HCT116 (cell line): ENCODE measurements around the gene PRKCA. TPM values are rescaled to one million over a fixed set of nuclear protein-coding genes. Genes with fewer than 3 reads are reported as not detected.
"Not testable (repeated sequence)": the region's sequence is repeated elsewhere in the genome, so short reads cannot be mapped to it uniquely, and the experiment has no call there.

Experiments
- ATAC-seq: fragments of 200-7000 bp; cut with Tn5 transposase; 2 replicates; pipeline ENCODE4 v1.9.1; 2020; ENCODE audit warnings: mild to moderate bottlenecking, moderate library complexity
- BruUV-seq: library from RNA; stranded (reverse); fragments of 400-500 nt; replicated peaks from 2 replicates; lab custom pipeline; 2021; lab: Mats Ljungman, UMichigan
- CTCF ChIA-PET: fragments of 300-600 bp; sonication (Branson Sonifier 250); formaldehyde crosslinking; loops from one replicate; lab custom pipeline; 2021; ENCODE audit warnings: antibody characterized with exemption; lab: Charles Lee
- POLR2A ChIA-PET: fragments of 300-600, 350-600 bp; sonication (Branson Sonifier 250); formaldehyde crosslinking; loops from one replicate; lab custom pipeline; 2021; ENCODE audit warnings: antibody characterized with exemption; lab: Charles Lee
- RAD21 ChIA-PET, 2 experiments: fragments of 300-600 bp; sonication (Branson Sonifier 250); formaldehyde crosslinking; loops; one replicate each; lab custom pipeline; 2023; ENCODE audit warnings: low total read pairs in 2 of 2; ENCODE audit not compliant: uncharacterized antibody in 2 of 2, unreplicated experiment in 2 of 2, low non-redundant PET in 1 of 2; lab: Charles Lee
- DNase-seq: peaks from one replicate; pipeline ENCODE4 v3.0.0-alpha.2; 2010; ENCODE audit warnings: low read depth, low spot score
- H2AFZ ChIP-seq: fragments of 200-600 bp; shearing (Covaris generic), sonication (generic); 2 replicates; pipeline ENCODE4 v1.6.1; 2017; ENCODE audit warnings: low read depth, mixed run types, mixed read lengths, antibody characterized with exemption, low read length; ENCODE audit not compliant: poor library complexity, severe bottlenecking
- H3K27ac ChIP-seq: 2 replicates; pipeline ENCODE4 v1.5.1; 2012; ENCODE audit warnings: low read depth, low read length
- H3K27me3 ChIP-seq: fragments of 200-600 bp; sonication (generic); 2 replicates; pipeline ENCODE4 v1.6.1; 2016; ENCODE audit warnings: mixed run types, low read length, mixed read lengths; ENCODE audit not compliant: insufficient read depth
- H3K36me3 ChIP-seq, 2 experiments: fragments of 200-500 bp in 1 of 2; fragments of 200-600 bp in 1 of 2; sonication (Bioruptor generic) in 1 of 2; sonication (generic) in 1 of 2; 2 replicates each; pipeline versions ENCODE4 v1.5.1 to v1.6.1; 2014 to 2016; ENCODE audit warnings: low read length in 2 of 2, inconsistent platforms in 1 of 2, mixed read lengths in 1 of 2, mixed run types in 1 of 2; ENCODE audit not compliant: insufficient read depth in 2 of 2, control insufficient read depth in 1 of 2
- H3K4me1 ChIP-seq, 2 experiments: fragments of 200-600 bp in 1 of 2; sonication (generic) in 1 of 2; 2 replicates each; pipeline versions ENCODE4 v1.5.1 to v1.6.1; 2012 to 2017; ENCODE audit warnings: low read length in 2 of 2, inconsistent platforms in 1 of 2, mild to moderate bottlenecking in 1 of 2, mixed read lengths in 1 of 2, mixed run types in 1 of 2, moderate library complexity in 1 of 2; ENCODE audit not compliant: insufficient read depth in 2 of 2, control insufficient read depth in 1 of 2
- H3K4me2 ChIP-seq: fragments of 200-600 bp; sonication (generic); 2 replicates; pipeline ENCODE4 v1.6.1; 2017; ENCODE audit warnings: mixed run types, low read length, mixed read lengths
- H3K4me3 ChIP-seq, 2 experiments: fragments of 200-600 bp in 1 of 2; sonication (generic) in 1 of 2; replicated peaks in 1 of 2; 2 replicates each; pipeline ENCODE4 v1.5.1; 2011 to 2016; ENCODE audit warnings: low read length in 2 of 2, control low read depth in 1 of 2, low read depth in 1 of 2, mild to moderate bottlenecking in 1 of 2, mixed read lengths in 1 of 2, mixed run types in 1 of 2
- H3K79me2 ChIP-seq: fragments of 200-600 bp; sonication (generic); 2 replicates; pipeline ENCODE4 v1.6.1; 2017; ENCODE audit warnings: mild to moderate bottlenecking, mixed run types, low read length, moderate library complexity, mixed read lengths; ENCODE audit not compliant: insufficient read depth
- H3K9ac ChIP-seq: fragments of 200-600 bp; sonication (generic); 2 replicates; pipeline ENCODE4 v1.6.1; 2016; ENCODE audit warnings: low read length, mixed read lengths
- H3K9me2 ChIP-seq: fragments of 200-600 bp; sonication (generic), shearing (Covaris generic); 2 replicates; pipeline ENCODE4 v1.6.1; 2017; ENCODE audit warnings: mixed run types, mild to moderate bottlenecking, moderate library complexity; ENCODE audit not compliant: insufficient read depth
- H3K9me3 ChIP-seq, 2 experiments: fragments of 200-500 bp in 1 of 2; fragments of 200-600 bp in 1 of 2; sonication (Bioruptor generic) in 1 of 2; sonication (generic) in 1 of 2; 2 replicates each; pipeline ENCODE4 v1.6.1; 2014 to 2017; ENCODE audit warnings: low read length in 2 of 2, mixed read lengths in 2 of 2, inconsistent platforms in 1 of 2, low read depth in 1 of 2, mild to moderate bottlenecking in 1 of 2, mixed run types in 1 of 2, moderate library complexity in 1 of 2; ENCODE audit not compliant: control insufficient read depth in 1 of 2, insufficient read depth in 1 of 2
- H4K20me1 ChIP-seq: fragments of 200-600 bp; sonication (generic), shearing (Covaris generic); 2 replicates; pipeline ENCODE4 v1.6.1; 2017; ENCODE audit warnings: mixed run types, mild to moderate bottlenecking, moderate library complexity; ENCODE audit not compliant: insufficient read depth
- CEBPB ChIP-seq: IDR thresholded peaks from 2 replicates; pipeline ENCODE4 v1.6.1; 2012; ENCODE audit warnings: low read depth
- ELF1 ChIP-seq: IDR thresholded peaks from 2 replicates; pipeline ENCODE4 v1.6.1; 2012; ENCODE audit warnings: low read depth, borderline replicate concordance
- EZH2 ChIP-seq: fragments of 200-600 bp; sonication (generic); IDR thresholded peaks from 2 replicates; pipeline ENCODE4 v1.6.1; 2017; ENCODE audit warnings: antibody characterized with exemption, mixed run types
- MAX ChIP-seq: IDR thresholded peaks from 2 replicates; pipeline ENCODE4 v1.6.1; 2012
- POLR2AphosphoS5 ChIP-seq: IDR thresholded peaks from 2 replicates; pipeline ENCODE4 v1.6.1; 2011; ENCODE audit warnings: mild to moderate bottlenecking, low read depth, low read length, moderate library complexity
- SIN3A ChIP-seq: IDR thresholded peaks from 2 replicates; pipeline ENCODE4 v1.6.1; 2012; ENCODE audit warnings: low read depth
- SRF ChIP-seq: IDR thresholded peaks from 2 replicates; pipeline ENCODE4 v1.6.1; 2012; ENCODE audit warnings: low read depth
- YY1 ChIP-seq: IDR thresholded peaks from 2 replicates; pipeline ENCODE4 v1.6.1; 2011; ENCODE audit warnings: low read length, low read depth, moderate library complexity, mild to moderate bottlenecking; ENCODE audit not compliant: insufficient replicate concordance; ENCODE audit errors: extremely low read depth
- ZFX ChIP-seq: fragments of 450-650 bp; IDR thresholded peaks from 2 replicates; pipeline ENCODE4 v1.6.1; 2017
- ZNF274 ChIP-seq: fragments of 200-500 bp; sonication (Bioruptor generic); IDR thresholded peaks from 2 replicates; pipeline ENCODE4 v1.6.1; 2014; ENCODE audit warnings: mild to moderate bottlenecking, low read depth, low read length, inconsistent platforms
- intact Hi-C: fragments of 100-400 bp; cut with micrococcal nuclease; formaldehyde crosslinking; loops from 2 replicates; pipeline ENCODE4 v1.10.0; 2022
- total RNA-seq: library from RNA; stranded (reverse); gene quantifications from one replicate; pipeline ENCODE4 v1.2.1, GENCODE V29; 2021; ENCODE audit not compliant: unreplicated experiment
- TF ChIP-seq, protein P1 (sequence below): IDR thresholded peaks from 2 replicates; pipeline ENCODE4 v1.6.1; 2012; ENCODE audit warnings: low read depth
- TF ChIP-seq, protein P2 (sequence below): IDR thresholded peaks from 2 replicates; pipeline ENCODE4 v1.6.1; 2011; ENCODE audit warnings: mild to moderate bottlenecking, low read length, moderate library complexity; ENCODE audit not compliant: insufficient replicate concordance; ENCODE audit errors: extremely low read depth

The PRKCA gene
- total RNA-seq, 1 experiment from 2014 or later = 18.8 TPM

- intact Hi-C loops = no loop called here
- TF ChIP-seq, protein P1, sequence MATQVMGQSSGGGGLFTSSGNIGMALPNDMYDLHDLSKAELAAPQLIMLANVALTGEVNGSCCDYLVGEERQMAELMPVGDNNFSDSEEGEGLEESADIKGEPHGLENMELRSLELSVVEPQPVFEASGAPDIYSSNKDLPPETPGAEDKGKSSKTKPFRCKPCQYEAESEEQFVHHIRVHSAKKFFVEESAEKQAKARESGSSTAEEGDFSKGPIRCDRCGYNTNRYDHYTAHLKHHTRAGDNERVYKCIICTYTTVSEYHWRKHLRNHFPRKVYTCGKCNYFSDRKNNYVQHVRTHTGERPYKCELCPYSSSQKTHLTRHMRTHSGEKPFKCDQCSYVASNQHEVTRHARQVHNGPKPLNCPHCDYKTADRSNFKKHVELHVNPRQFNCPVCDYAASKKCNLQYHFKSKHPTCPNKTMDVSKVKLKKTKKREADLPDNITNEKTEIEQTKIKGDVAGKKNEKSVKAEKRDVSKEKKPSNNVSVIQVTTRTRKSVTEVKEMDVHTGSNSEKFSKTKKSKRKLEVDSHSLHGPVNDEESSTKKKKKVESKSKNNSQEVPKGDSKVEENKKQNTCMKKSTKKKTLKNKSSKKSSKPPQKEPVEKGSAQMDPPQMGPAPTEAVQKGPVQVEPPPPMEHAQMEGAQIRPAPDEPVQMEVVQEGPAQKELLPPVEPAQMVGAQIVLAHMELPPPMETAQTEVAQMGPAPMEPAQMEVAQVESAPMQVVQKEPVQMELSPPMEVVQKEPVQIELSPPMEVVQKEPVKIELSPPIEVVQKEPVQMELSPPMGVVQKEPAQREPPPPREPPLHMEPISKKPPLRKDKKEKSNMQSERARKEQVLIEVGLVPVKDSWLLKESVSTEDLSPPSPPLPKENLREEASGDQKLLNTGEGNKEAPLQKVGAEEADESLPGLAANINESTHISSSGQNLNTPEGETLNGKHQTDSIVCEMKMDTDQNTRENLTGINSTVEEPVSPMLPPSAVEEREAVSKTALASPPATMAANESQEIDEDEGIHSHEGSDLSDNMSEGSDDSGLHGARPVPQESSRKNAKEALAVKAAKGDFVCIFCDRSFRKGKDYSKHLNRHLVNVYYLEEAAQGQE = no peak
- TF ChIP-seq ZFX = no peak
- TF ChIP-seq POLR2AphosphoS5 = no peak
- TF ChIP-seq EZH2 = no peak
- TF ChIP-seq CEBPB = no peak
- TF ChIP-seq ELF1 = no peak
- no peak for TF ChIP-seq SIN3A
- TF ChIP-seq ZNF274 = no peak
- no peak for TF ChIP-seq MAX
- TF ChIP-seq SRF = no peak
- TF ChIP-seq YY1 = no peak
- TF ChIP-seq, protein P2, sequence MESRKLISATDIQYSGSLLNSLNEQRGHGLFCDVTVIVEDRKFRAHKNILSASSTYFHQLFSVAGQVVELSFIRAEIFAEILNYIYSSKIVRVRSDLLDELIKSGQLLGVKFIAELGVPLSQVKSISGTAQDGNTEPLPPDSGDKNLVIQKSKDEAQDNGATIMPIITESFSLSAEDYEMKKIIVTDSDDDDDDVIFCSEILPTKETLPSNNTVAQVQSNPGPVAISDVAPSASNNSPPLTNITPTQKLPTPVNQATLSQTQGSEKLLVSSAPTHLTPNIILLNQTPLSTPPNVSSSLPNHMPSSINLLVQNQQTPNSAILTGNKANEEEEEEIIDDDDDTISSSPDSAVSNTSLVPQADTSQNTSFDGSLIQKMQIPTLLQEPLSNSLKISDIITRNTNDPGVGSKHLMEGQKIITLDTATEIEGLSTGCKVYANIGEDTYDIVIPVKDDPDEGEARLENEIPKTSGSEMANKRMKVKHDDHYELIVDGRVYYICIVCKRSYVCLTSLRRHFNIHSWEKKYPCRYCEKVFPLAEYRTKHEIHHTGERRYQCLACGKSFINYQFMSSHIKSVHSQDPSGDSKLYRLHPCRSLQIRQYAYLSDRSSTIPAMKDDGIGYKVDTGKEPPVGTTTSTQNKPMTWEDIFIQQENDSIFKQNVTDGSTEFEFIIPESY = no peak
- H3K27ac ChIP-seq = no peak overlapping the region
- ChIA-PET RAD21 (no interaction called here), POLR2A (no interaction called here), CTCF (interaction anchor here (1.7 kb wide), 1 partner anchor 222 kb away, joined by 6 read pairs; no protein-coding TSS in a partner anchor)
- H3K36me3 ChIP-seq = no peaks in the 10 kb centered on the region
- no peak overlapping the region for H3K9ac ChIP-seq
- no peaks in the 10 kb centered on the region for H3K9me2 ChIP-seq
- ATAC-seq (no peak), DNase-seq (no peak)
- H2AFZ ChIP-seq = no peak overlapping the region
- BruUV-seq = no TSS peak
- H3K4me3 ChIP-seq = no peak overlapping the region
- no peaks in the 10 kb centered on the region for H3K79me2 ChIP-seq
- no peaks in the 10 kb centered on the region for H3K9me3 ChIP-seq
- no peak overlapping the region for H3K4me2 ChIP-seq
- no peaks in the 10 kb centered on the region for H3K27me3 ChIP-seq
- H3K4me1 ChIP-seq = peaks cover 20% of the 10 kb centered on the region in 2 experiments
- no peaks in the 10 kb centered on the region for H4K20me1 ChIP-seq
Observed at GRCh38 chr17:66345264-66345663, 42.9 kb downstream of the PRKCA start.

DNA sequence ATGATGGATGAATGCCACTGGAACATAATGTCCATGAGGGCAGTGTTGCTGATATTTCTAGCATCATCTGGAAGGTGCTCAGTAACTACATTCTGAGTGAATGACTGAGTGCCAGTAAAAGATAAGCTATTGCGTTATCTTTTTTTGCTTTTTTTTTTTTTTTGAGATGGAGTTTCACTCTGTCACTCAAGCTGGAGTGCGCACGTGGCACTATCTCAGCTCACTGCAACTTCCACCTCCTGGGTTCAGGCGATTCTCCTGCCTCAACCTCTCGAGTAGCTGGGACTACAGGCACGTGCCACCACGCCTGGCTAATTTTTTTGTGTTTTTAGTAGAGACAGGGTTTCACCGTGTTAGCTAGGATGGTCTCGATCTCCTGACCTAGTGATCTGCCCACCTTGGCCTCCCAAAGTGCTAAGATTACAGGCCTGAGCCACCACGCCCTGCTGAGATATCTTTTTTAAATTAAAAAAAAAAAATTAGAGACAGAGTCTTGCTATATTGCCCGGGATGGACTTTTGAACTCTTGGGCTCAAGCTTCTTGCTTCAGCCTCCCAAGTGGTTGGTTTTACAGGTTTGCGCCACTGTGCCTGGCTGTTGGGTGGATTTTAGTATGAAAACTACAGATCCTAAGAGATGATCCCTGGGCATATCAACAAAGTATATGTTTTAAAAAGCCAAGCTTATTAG lies 43.7 kb downstream of the PRKCA start:
- H3K27me3 ChIP-seq, H3K27ac ChIP-seq, H3K9me3 ChIP-seq, H3K36me3 ChIP-seq, H3K4me3 ChIP-seq, H3K9ac ChIP-seq, RAD21 ChIA-PET, BruUV-seq, ATAC-seq, H2AFZ ChIP-seq, H3K4me2 ChIP-seq, H3K9me2 ChIP-seq, DNase-seq, H3K79me2 ChIP-seq, intact Hi-C loops, H4K20me1 ChIP-seq, POLR2A ChIA-PET: not testable (repeated sequence)
- CTCF ChIA-PET = interaction anchor here (1.7 kb wide), 1 partner anchor 221 kb away, joined by 6 read pairs; no protein-coding TSS in a partner anchor
- peaks cover 20% of the 10 kb centered on the region in 2 experiments for H3K4me1 ChIP-seq
